HepG2 (cell line): Measurements from ENCODE around the gene ARVCF. TPM values are rescaled to one million over a fixed set of nuclear protein-coding genes. Genes with fewer than 3 reads are reported as not detected.

Experiments
- CCDC6 ChIP-seq: sonication (generic); formaldehyde crosslinking; IDR thresholded peaks from 2 replicates; pipeline ENCODE4 v1.8.1; 2022; ENCODE audit warnings: mild to moderate bottlenecking, missing genetic modification reagents, moderate library complexity
- FOXM1 ChIP-seq: sonication (generic); formaldehyde crosslinking; IDR thresholded peaks from 2 replicates; pipeline ENCODE4 v1.5.0; 2020; ENCODE audit warnings: missing genetic modification reagents
- KDM5B ChIP-seq: sonication (generic); formaldehyde crosslinking; IDR thresholded peaks from 2 replicates; pipeline ENCODE4 v1.4.0; 2020; ENCODE audit warnings: missing genetic modification reagents, mild to moderate bottlenecking, borderline replicate concordance
- MED13 ChIP-seq: sonication (generic); formaldehyde crosslinking; IDR thresholded peaks from 2 replicates; pipeline ENCODE4 v1.5.0; 2020; ENCODE audit warnings: missing genetic modification reagents
- NFATC3 ChIP-seq: sonication (generic); formaldehyde crosslinking; IDR thresholded peaks from 2 replicates; pipeline ENCODE4 v1.5.1; 2020; ENCODE audit warnings: mild to moderate bottlenecking, missing genetic modification reagents
- NFIC ChIP-seq: IDR thresholded peaks from 2 replicates; pipeline ENCODE4 v1.6.1; 2012; ENCODE audit warnings: mild to moderate bottlenecking, low read length, inconsistent platforms
- SRSF1 ChIP-seq: fragments of 200-400 bp; formaldehyde crosslinking; optimal IDR thresholded peaks from 2 replicates; pipeline ENCODE3; 2017; ENCODE audit warnings: mild to moderate bottlenecking, low read depth, low read length, moderate library complexity
- ZNF121 ChIP-seq: sonication (generic); formaldehyde crosslinking; IDR thresholded peaks from 2 replicates; pipeline ENCODE4 v1.5.0; 2020; ENCODE audit warnings: mild to moderate bottlenecking, missing genetic modification reagents
- ZNF274 ChIP-seq: sonication (generic); formaldehyde crosslinking; IDR thresholded peaks from 2 replicates; pipeline ENCODE4 v1.5.1; 2020; ENCODE audit warnings: mild to moderate bottlenecking, missing genetic modification reagents
- ZNF430 ChIP-seq: sonication (generic); formaldehyde crosslinking; IDR thresholded peaks from 2 replicates; pipeline ENCODE4 v1.9.0; 2021; ENCODE audit warnings: mild to moderate bottlenecking, missing genetic modification reagents
- ZNF607 ChIP-seq: sonication (generic); formaldehyde crosslinking; IDR thresholded peaks from 2 replicates; pipeline ENCODE4 v1.5.1; 2020; ENCODE audit warnings: missing genetic modification reagents, mild to moderate bottlenecking, borderline replicate concordance
- polyA plus RNA-seq, 8 experiments: library from polyadenylated mRNA; depleted of rRNA in 3 of 8; stranded (reverse) in 7 of 8; unstranded in 1 of 8; fragments of >200 nt; fragmentation: Illumina TruSeq in 4 of 8; extraction: Trizol in 4 of 8; gene quantifications; 2 replicates each; pipeline versions ENCODE4 v1.2.1 to v1.2.3, GENCODE V29; 2011 to 2016; ENCODE audit warnings: low read depth in 4 of 8, missing spikeins in 1 of 8, mixed read lengths in 1 of 8; ENCODE audit not compliant: insufficient read depth in 1 of 8
- total RNA-seq, 5 experiments: library from RNA; depleted of rRNA; stranded (reverse); fragments of >200 nt; fragmentation: Illumina TruSeq; extraction: Trizol; gene quantifications; 2 replicates each; pipeline ENCODE4 v1.2.3, GENCODE V29; 2016; ENCODE audit warnings: low read depth in 1 of 5
- TF ChIP-seq, protein P1 (sequence below), 2 experiments: fragments of 450-650 bp in 1 of 2; sonication (generic) in 1 of 2; formaldehyde crosslinking in 1 of 2; IDR thresholded peaks; 2 replicates each; pipeline versions ENCODE4 v1.6.1 to v1.8.0; 2016 to 2022; ENCODE audit warnings: antibody characterized with exemption in 1 of 2, mild to moderate bottlenecking in 1 of 2, missing genetic modification reagents in 1 of 2
- TF ChIP-seq, protein P2 (sequence below): sonication (generic); IDR thresholded peaks from 2 replicates; pipeline ENCODE4 v1.6.1; 2016; ENCODE audit warnings: low read depth, borderline replicate concordance
- TF ChIP-seq, protein P3 (sequence below): sonication (generic); formaldehyde crosslinking; IDR thresholded peaks from 2 replicates; pipeline ENCODE4 v1.5.0; 2020; ENCODE audit warnings: mild to moderate bottlenecking, missing genetic modification reagents

The ARVCF gene
- total and polyA plus RNA-seq, 2 of the 13 experiments (the other 11 are each of a cell fraction or from before 2014, with no cell fraction given) = 16.4 to 17.7 TPM

DNA sequence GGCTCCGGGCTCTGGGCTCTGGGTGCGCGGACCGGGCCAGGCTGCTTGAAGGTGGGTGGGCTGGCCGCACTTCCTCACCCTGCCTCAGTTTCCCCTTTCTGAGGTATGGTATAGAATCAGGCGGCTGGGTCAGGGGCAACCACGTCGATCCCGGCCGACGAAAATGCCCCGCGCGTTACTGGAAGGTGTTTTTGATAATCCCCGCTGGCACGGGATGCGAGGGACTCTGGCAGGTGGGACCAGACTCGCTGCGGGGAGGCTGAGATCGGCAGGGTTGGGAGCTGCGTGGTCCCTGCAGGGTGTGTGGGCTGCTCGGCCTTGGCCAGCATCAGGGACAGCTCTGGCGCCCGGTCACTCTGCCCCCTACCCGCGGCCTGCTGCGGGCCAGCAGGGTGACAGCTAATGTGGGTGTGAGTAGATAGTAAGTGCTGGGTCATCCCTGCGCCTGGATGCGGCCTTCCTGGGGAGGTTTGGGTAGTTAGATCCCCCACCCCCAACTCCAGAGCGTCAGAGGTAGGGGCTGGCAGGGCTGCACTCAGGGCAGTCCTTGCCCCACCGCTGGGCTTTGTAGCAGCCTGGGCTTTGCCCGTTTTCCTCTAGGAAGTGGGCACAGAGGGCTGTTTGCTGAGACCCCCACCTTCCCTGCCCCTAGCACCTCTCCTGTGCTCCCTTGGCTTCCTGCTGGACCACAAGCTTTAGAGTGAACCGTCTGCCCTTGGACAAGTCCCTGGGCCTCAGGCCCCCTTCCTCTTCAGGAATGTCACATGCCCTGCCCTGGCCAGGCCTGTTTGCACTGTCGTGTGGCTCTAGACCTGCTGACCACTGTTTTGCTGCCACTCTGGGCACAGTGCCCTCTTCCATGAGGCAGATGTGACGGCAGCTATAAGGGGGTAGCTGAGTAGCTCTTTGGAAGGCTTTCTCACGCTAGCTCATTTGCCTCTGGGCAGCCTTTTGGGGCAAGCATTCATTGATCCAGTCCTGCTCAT lies 4.9 kb upstream of the ARVCF start (continued):
- TF ChIP-seq, protein P1, sequence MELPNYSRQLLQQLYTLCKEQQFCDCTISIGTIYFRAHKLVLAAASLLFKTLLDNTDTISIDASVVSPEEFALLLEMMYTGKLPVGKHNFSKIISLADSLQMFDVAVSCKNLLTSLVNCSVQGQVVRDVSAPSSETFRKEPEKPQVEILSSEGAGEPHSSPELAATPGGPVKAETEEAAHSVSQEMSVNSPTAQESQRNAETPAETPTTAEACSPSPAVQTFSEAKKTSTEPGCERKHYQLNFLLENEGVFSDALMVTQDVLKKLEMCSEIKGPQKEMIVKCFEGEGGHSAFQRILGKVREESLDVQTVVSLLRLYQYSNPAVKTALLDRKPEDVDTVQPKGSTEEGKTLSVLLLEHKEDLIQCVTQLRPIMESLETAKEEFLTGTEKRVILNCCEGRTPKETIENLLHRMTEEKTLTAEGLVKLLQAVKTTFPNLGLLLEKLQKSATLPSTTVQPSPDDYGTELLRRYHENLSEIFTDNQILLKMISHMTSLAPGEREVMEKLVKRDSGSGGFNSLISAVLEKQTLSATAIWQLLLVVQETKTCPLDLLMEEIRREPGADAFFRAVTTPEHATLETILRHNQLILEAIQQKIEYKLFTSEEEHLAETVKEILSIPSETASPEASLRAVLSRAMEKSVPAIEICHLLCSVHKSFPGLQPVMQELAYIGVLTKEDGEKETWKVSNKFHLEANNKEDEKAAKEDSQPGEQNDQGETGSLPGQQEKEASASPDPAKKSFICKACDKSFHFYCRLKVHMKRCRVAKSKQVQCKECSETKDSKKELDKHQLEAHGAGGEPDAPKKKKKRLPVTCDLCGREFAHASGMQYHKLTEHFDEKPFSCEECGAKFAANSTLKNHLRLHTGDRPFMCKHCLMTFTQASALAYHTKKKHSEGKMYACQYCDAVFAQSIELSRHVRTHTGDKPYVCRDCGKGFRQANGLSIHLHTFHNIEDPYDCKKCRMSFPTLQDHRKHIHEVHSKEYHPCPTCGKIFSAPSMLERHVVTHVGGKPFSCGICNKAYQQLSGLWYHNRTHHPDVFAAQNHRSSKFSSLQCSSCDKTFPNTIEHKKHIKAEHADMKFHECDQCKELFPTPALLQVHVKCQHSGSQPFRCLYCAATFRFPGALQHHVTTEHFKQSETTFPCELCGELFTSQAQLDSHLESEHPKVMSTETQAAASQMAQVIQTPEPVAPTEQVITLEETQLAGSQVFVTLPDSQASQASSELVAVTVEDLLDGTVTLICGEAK (IDR thresholded peaks at IDR 0.05) = no peak
- TF ChIP-seq, protein P1 (CRISPR knock-in tag; IDR thresholded peaks at IDR 0.05) = peak; percentile 47; the same call in 1 of the 2 replicates
- peak; percentile 67; the same call in 1 of the 2 replicates for TF ChIP-seq CCDC6
- no peak for TF ChIP-seq NFIC
- TF ChIP-seq ZNF274 (CRISPR knock-in tag) = peak; percentile 45
- TF ChIP-seq FOXM1 (CRISPR knock-in tag) = no peak
- no peak for TF ChIP-seq MED13
- TF ChIP-seq KDM5B = no peak; the same call in 1 of the 2 replicates
- TF ChIP-seq ZNF121 = no peak
- TF ChIP-seq, protein P2, sequence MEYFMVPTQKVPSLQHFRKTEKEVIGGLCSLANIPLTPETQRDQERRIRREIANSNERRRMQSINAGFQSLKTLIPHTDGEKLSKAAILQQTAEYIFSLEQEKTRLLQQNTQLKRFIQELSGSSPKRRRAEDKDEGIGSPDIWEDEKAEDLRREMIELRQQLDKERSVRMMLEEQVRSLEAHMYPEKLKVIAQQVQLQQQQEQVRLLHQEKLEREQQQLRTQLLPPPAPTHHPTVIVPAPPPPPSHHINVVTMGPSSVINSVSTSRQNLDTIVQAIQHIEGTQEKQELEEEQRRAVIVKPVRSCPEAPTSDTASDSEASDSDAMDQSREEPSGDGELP = no peak
- TF ChIP-seq, protein P3, sequence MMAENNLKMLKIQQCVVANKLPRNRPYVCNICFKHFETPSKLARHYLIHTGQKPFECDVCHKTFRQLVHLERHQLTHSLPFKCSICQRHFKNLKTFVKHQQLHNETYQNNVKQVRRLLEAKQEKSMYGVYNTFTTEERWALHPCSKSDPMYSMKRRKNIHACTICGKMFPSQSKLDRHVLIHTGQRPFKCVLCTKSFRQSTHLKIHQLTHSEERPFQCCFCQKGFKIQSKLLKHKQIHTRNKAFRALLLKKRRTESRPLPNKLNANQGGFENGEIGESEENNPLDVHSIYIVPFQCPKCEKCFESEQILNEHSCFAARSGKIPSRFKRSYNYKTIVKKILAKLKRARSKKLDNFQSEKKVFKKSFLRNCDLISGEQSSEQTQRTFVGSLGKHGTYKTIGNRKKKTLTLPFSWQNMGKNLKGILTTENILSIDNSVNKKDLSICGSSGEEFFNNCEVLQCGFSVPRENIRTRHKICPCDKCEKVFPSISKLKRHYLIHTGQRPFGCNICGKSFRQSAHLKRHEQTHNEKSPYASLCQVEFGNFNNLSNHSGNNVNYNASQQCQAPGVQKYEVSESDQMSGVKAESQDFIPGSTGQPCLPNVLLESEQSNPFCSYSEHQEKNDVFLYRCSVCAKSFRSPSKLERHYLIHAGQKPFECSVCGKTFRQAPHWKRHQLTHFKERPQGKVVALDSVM (CRISPR knock-in tag) = no peak
- TF ChIP-seq SRSF1 = peak; percentile 61
- no peak for TF ChIP-seq NFATC3
- TF ChIP-seq ZNF430 (CRISPR knock-in tag) = 0 out of 2 replicates have a peak, but pooled peaks have one; percentile 32
- TF ChIP-seq ZNF607 (CRISPR knock-in tag) = peak; percentile 59; the same call in 1 of the 2 replicates
